ENCODE results near the gene METTL1. TPM values are rescaled to one million over a fixed set of nuclear protein-coding genes. Genes with fewer than 3 reads are reported as not detected.

The METTL1 gene
- total RNA-seq, 4 donors from 2014 or later = 4.8 to 11.0 (median 7.8) TPM

- no peak for ATAC-seq
- H3K9me3 ChIP-seq = no peaks in the 10 kb centered on the region
- peaks cover 0 to 49% of the 10 kb centered on the region in 2 donors for H3K36me3 ChIP-seq
- H3K4me3 ChIP-seq = no peak overlapping the region
- H3K27ac ChIP-seq = peak overlapping the region in 3 of 4 donors; percentile 58 to 65 (median 64)
- TF ChIP-seq, protein P1, sequence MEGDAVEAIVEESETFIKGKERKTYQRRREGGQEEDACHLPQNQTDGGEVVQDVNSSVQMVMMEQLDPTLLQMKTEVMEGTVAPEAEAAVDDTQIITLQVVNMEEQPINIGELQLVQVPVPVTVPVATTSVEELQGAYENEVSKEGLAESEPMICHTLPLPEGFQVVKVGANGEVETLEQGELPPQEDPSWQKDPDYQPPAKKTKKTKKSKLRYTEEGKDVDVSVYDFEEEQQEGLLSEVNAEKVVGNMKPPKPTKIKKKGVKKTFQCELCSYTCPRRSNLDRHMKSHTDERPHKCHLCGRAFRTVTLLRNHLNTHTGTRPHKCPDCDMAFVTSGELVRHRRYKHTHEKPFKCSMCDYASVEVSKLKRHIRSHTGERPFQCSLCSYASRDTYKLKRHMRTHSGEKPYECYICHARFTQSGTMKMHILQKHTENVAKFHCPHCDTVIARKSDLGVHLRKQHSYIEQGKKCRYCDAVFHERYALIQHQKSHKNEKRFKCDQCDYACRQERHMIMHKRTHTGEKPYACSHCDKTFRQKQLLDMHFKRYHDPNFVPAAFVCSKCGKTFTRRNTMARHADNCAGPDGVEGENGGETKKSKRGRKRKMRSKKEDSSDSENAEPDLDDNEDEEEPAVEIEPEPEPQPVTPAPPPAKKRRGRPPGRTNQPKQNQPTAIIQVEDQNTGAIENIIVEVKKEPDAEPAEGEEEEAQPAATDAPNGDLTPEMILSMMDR (IDR thresholded peaks at IDR 0.05) = no peak
- TF ChIP-seq POLR2A (IDR thresholded peaks at IDR 0.05) (no peak), EP300 (IDR thresholded peaks at IDR 0.05) (no peak), POLR2AphosphoS5 (IDR thresholded peaks at IDR 0.05) (peak; percentile 37)
- no peaks in the 10 kb centered on the region for H3K27me3 ChIP-seq
- 50 to 54% methylated on average over 2 of the region's 3 CpGs for WGBS, 2 donors (ENCODE audit: low coverage in 1 of 2)
- H3K4me1 ChIP-seq = peaks cover 0 to 73% (median 29%) of the 10 kb centered on the region in 3 donors
Measured at GRCh38 chr12:57816001-57816854, 44.3 kb upstream of the METTL1 start.

- no peak for ATAC-seq
- no peaks in the 10 kb centered on the region for H3K9me3 ChIP-seq
- H3K4me1 ChIP-seq = peaks cover 0 to 70% (median 31%) of the 10 kb centered on the region in 3 donors
- H3K4me3 ChIP-seq = no peak overlapping the region
- 80% methylated on average over 1 of the region's 13 CpGs; no CpG with 5 or more reads in 1 of the 2 donors for WGBS, 2 donors (ENCODE audit: low coverage in 1 of 2)
- TF ChIP-seq POLR2AphosphoS5 (IDR thresholded peaks at IDR 0.05) (no peak), EP300 (IDR thresholded peaks at IDR 0.05) (no peak), POLR2A (IDR thresholded peaks at IDR 0.05) (no peak)
- TF ChIP-seq, protein P1 (IDR thresholded peaks at IDR 0.05) = no peak
- H3K27me3 ChIP-seq = no peaks in the 10 kb centered on the region
- H3K27ac ChIP-seq = peak overlapping the region in 2 of 4 donors; percentile 17 to 65
- peaks cover 0 to 49% of the 10 kb centered on the region in 2 donors for H3K36me3 ChIP-seq
Measured at GRCh38 chr12:57815177-57816000, 43.5 kb upstream of the METTL1 start.

GRCh38 chr12:57813971-57814772 lies 42.3 kb upstream of the METTL1 start:
- ATAC-seq = no peak
- Histone ChIP-seq H3K27me3 (no peaks in the 10 kb centered on the region), H3K4me3 (no peak overlapping the region), H3K4me1 (peaks cover 0 to 59% (median 32%) of the 10 kb centered on the region in 3 donors), H3K9me3 (no peaks in the 10 kb centered on the region), H3K27ac (no peak overlapping the region), H3K36me3 (peaks cover 0 to 49% of the 10 kb centered on the region in 2 donors)
- 41% methylated on average over 7 to 9 of the region's 17 CpGs for WGBS, 2 donors (ENCODE audit: low coverage in 1 of 2)
- TF ChIP-seq, protein P1 (IDR thresholded peaks at IDR 0.05) = no peak
- TF ChIP-seq POLR2AphosphoS5 (IDR thresholded peaks at IDR 0.05) (no peak), EP300 (IDR thresholded peaks at IDR 0.05) (no peak)

- Histone ChIP-seq H3K27me3 (no peaks in the 10 kb centered on the region), H3K27ac (no peak overlapping the region), H3K4me3 (no peak overlapping the region), H3K4me1 (peaks cover 0 to 50% (median 32%) of the 10 kb centered on the region in 3 donors), H3K9me3 (no peaks in the 10 kb centered on the region), H3K36me3 (peaks cover 0 to 51% of the 10 kb centered on the region in 2 donors)
- ATAC-seq = no peak
- TF ChIP-seq EP300 (IDR thresholded peaks at IDR 0.05) (no peak), POLR2A (IDR thresholded peaks at IDR 0.05) (no peak), POLR2AphosphoS5 (IDR thresholded peaks at IDR 0.05) (no peak)
- TF ChIP-seq, protein P1 (IDR thresholded peaks at IDR 0.05) = no peak
- 75 to 77% methylated on average over 3 to 5 of the region's 14 CpGs for WGBS, 2 donors (ENCODE audit: low coverage in 1 of 2)
Measured at GRCh38 chr12:57813111-57813970, 41.4 kb upstream of the METTL1 start.
